GM21619 (cell line): ENCODE measurements around the gene PCDHB16.
"Not testable (repeated sequence)": the region's sequence is repeated elsewhere in the genome, so short reads cannot be mapped to it uniquely, and the experiment has no call there.

Experiments
- ATAC-seq: cut with Tn5 transposase; IDR thresholded peaks from one replicate; pipeline ENCODE4 v1.9.1; 2021; ENCODE audit not compliant: unreplicated experiment

PCDHB16 gene

DNA sequence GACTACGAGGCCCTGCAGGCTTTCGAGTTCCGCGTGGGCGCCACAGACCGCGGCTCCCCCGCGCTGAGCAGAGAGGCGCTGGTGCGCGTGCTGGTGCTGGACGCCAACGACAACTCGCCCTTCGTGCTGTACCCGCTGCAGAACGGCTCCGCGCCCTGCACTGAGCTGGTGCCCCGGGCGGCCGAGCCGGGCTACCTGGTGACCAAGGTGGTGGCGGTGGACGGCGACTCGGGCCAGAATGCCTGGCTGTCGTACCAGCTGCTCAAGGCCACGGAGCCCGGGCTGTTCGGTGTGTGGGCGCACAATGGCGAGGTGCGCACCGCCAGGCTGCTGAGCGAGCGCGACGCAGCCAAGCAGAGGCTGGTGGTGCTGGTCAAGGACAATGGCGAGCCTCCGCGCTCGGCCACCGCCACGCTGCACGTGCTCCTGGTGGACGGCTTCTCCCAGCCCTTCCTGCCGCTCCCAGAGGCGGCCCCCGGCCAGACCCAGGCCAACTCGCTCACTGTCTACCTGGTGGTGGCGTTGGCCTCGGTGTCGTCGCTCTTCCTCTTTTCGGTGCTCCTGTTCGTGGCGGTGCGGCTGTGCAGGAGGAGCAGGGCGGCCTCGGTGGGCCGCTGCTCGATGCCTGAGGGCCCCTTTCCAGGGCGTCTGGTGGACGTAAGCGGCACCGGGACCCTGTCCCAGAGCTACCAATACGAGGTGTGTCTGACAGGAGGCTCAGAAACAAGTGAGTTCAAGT is 2.1 kb downstream of the PCDHB16 start:
- ATAC-seq: not testable (repeated sequence)

DNA sequence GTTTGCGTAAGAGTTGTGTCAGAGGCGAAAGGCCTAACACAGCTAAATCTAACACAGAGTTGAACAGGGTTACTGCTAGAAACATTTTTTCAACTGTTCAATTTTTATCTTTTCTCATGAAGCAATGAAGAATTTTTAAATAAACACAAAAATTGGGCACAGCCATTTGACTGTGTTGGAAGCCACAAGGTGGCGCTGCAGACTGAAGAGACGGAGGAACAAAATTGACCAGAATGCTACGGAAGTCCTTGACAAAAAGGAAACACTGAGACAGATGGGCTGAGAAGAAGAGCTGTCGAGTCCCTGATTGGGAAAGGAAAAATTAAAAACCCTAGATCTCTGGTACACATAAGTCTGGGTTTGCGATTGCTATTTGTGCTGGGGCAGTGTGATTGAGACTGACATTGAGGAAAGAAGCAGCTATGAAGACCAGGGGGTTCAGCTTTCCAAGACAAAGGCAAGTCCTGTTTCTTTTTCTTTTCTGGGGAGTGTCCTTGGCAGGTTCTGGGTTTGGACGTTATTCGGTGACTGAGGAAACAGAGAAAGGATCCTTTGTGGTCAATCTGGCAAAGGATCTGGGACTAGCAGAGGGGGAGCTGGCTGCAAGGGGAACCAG is 4.8 kb downstream of the PCDHB16 start, which contains the start of gene PCDHB9:
Gene PCDHB9 (plus strand): TSS at position 265 of the 616 bp plus-strand sequence. CDS start 158 bp downstream, at position 423.
- ATAC-seq: no peak

DNA sequence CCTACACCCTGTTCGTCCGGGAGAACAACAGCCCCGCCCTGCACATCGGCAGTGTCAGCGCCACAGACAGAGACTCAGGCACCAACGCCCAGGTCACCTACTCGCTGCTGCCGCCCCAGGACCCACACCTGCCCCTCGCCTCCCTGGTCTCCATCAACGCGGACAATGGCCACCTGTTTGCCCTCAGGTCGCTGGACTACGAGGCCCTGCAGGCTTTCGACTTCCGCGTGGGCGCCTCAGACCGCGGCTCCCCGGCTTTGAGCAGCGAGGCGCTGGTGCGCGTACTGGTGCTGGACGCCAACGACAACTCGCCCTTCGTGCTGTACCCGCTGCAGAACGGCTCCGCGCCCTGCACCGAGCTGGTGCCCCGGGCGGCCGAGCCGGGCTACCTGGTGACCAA is 6.5 kb downstream of the PCDHB16 start:
- not testable (repeated sequence) for ATAC-seq

DNA sequence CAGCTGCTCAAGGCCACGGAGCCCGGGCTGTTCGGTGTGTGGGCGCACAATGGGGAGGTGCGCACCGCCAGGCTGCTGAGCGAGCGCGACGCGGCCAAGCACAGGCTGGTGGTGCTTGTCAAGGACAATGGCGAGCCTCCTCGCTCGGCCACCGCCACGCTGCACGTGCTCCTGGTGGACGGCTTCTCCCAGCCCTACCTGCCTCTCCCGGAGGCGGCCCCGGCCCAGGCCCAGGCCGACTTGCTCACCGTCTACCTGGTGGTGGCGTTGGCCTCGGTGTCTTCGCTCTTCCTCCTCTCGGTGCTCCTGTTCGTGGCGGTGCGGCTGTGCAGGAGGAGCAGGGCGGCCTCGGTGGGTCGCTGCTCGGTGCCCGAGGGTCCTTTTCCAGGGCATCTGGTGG is 6.9 kb downstream of the PCDHB16 start:
- not testable (repeated sequence) for ATAC-seq

DNA sequence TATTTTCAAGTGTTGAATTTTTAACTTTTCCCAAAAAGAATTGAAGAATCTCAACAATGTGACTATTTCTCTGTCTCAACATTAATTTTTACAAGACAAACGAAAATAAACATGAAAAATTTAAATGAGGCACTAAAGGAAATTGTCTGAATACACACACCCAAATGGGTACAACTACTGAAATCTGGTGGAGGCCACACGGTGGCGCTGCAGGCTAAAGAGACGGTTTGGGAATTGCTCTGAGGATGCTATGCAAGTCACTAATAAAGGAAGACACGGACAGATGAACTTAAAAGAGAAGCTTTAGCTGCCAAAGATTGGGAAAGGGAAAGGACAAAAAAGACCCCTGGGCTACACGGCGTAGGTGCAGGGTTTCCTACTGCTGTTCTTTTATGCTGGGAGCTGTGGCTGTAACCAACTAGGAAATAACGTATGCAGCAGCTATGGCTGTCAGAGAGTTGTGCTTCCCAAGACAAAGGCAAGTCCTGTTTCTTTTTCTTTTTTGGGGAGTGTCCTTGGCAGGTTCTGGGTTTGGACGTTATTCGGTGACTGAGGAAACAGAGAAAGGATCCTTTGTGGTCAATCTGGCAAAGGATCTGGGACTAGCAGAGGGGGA is 10.0 kb downstream of the PCDHB16 start, which contains the start of gene PCDHB10:
Gene PCDHB10 (plus strand): TSS at position 244 of the 616 bp plus-strand sequence. CDS start 200 bp downstream, at position 444.
- no peak for ATAC-seq

DNA sequence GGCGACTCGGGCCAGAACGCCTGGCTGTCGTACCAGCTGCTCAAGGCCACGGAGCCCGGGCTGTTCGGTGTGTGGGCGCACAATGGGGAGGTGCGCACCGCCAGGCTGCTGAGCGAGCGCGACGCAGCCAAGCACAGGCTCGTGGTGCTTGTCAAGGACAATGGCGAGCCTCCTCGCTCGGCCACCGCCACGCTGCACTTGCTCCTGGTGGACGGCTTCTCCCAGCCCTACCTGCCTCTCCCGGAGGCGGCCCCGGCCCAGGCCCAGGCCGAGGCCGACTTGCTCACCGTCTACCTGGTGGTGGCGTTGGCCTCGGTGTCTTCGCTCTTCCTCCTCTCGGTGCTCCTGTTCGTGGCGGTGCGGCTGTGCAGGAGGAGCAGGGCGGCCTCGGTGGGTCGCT is 12.1 kb downstream of the PCDHB16 start:
- ATAC-seq: not testable (repeated sequence)

DNA sequence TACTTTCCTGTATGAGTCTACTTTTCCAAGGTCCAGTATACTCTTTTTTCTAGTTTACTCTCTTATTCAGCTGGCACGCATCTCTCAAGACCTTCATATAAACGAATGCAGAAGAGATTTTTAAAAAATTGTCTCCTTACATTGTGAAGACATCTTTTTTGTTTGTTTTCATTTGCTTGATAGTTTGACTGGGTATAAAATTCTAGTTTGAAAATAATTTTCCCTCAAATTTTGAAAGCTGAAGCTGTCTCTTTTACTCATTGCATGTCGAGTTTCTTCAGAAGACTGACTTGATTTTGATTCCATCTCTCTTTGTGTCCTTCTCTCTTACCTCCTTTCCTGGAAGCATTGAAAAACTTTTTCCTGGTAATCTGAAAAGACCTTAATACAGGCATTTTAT is 14.2 kb downstream of the PCDHB16 start:
- ATAC-seq: no peak

DNA sequence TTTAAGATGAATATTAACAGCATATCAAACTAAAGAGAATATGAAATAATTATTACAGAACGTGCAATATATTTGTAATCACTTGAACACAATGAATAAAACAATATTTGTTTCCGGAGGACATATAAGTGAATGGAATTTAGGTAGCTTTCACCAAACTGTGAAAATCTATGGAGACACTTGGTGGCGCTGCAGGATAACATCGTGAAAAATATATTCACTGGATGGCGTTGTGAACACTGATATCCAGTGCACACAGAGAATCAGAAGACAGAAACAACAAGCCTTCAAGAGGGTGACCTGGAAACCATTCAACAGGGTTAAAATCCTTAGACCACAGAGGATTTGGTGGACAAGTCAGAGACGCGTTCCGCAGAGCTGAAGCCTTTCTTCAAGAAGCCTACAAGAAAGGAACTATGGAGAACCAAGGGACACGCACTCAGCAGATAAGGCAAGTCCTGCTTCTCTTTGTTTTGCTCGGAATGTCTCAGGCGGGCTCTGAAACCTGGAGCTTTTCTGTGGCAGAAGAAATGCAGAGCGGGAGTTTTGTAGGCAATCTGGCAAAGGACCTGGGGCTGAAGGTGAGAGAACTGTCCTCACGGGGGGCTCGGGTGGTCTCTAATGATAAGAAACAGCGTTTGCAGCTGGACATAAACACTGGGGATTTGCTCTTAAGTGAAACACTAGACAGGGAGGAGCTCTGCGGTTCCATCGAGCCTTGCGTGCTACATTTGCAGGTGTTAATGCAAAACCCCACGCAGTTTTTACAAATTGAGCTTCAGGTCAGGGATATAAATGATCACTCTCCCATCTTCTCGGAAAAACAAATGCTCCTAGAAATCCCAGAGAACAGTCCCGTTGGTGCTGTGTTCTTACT is 17.4 kb downstream of the PCDHB16 start, which contains the start of gene PCDHB11:
Gene PCDHB11 (plus strand): TSS at position 269 of the 877 bp plus-strand sequence. CDS start 148 bp downstream, at position 417.
- no peak for ATAC-seq

DNA sequence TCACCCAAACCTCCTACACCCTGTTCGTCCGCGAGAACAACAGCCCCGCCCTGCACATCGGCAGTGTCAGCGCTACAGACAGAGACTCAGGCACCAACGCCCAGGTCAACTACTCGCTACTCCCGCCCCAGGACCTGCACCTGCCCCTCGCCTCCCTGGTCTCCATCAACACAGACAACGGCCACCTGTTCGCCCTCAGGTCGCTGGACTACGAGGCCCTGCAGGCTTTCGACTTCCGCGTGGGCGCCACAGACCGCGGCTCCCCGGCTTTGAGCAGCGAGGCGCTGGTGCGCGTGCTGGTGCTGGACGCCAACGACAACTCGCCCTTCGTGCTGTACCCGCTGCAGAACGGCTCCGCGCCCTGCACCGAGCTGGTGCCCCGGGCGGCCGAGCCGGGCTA is 18.9 kb downstream of the PCDHB16 start:
- not testable (repeated sequence) for ATAC-seq

DNA sequence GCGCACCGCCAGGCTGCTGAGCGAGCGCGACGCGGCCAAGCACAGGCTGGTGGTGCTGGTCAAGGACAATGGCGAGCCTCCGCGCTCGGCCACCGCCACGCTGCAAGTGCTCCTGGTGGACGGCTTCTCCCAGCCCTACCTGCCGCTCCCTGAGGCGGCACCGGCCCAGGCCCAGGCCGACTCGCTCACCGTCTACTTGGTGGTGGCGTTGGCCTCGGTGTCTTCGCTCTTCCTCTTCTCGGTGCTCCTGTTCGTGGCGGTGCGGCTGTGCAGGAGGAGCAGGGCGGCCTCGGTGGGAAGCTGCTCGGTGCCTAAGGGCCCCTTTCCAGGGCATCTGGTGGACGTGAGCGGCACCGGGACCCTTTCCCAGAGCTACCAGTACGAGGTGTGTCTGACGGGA is 19.5 kb downstream of the PCDHB16 start:
- ATAC-seq: not testable (repeated sequence)

DNA sequence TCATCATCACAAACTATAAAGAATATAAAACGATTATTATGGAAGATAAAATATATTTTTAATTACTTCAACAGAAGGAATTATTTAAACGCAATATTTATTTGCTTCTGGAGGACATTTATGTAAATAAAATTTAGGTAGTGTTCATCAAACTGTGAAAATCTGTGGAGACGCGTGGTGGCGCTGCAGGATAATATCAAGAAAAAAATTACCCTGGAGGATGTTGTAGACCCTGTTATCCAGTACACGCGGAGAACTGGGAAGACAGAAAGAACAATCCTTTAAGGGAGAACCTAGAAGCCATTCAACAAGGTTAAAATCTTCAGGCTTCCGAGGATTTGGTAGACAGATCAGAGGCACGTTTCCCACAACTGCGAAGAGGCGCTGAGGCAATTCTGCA is 26.3 kb downstream of the PCDHB16 start, which contains the start of gene PCDHB12:
Gene PCDHB12 (plus strand): TSS at position 242 of the 400 bp plus-strand sequence. CDS start 189 bp downstream, outside the sequence.
- ATAC-seq: no peak

DNA sequence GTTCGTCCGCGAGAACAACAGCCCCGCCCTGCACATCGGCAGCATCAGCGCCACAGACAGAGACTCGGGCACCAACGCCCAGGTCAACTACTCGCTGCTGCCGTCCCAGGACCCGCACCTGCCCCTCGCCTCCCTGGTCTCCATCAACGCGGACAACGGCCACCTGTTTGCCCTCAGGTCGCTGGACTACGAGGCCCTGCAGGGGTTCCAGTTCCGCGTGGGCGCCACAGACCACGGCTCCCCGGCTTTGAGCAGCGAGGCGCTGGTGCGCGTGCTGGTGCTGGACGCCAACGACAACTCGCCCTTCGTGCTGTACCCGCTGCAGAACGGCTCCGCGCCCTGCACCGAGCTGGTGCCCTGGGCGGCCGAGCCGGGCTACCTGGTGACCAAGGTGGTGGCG is 28.1 kb downstream of the PCDHB16 start:
- not testable (repeated sequence) for ATAC-seq

DNA sequence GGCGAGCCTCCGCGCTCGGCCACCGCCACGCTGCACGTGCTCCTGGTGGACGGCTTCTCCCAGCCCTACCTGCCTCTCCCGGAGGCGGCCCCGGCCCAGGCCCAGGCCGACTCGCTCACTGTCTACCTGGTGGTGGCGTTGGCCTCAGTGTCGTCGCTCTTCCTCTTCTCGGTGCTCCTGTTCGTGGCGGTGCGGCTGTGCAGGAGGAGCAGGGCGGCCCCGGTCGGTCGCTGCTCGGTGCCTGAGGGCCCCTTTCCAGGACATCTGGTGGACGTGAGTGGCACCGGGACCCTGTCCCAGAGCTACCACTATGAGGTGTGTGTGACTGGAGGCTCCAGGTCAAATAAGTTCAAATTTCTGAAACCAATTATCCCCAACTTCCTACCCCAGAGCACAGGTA is 28.7 kb downstream of the PCDHB16 start:
- not testable (repeated sequence) for ATAC-seq

DNA sequence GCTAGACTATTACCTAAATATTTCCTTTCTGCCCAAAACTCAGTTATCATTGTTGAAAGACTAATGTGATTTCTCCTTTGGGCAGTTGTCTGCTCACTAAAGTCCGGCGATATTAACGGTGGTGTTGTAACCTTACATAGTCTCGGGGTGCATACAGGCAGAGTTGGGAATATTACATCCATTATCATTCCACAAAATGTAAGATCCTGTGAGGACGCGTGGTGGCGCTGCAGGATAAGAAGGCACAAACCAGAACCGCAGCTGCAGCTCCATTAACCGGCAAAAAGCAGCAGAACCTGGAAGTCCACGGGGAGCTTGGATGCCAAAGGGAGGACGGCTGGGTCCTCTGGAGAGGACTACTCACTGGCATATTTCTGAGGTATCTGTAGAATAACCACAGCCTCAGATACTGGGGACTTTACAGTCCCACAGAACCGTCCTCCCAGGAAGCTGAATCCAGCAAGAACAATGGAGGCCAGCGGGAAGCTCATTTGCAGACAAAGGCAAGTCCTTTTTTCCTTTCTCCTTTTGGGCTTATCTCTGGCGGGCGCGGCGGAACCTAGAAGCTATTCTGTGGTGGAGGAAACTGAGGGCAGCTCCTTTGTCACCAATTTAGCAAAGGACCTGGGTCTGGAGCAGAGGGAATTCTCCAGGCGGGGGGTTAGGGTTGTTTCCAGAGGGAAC is 31.6 kb downstream of the PCDHB16 start, which contains the start of gene PCDHB13:
Gene PCDHB13 (plus strand): TSS at position 264 of the 684 bp plus-strand sequence. CDS start 205 bp downstream, at position 469.
- ATAC-seq: not testable (repeated sequence)

DNA sequence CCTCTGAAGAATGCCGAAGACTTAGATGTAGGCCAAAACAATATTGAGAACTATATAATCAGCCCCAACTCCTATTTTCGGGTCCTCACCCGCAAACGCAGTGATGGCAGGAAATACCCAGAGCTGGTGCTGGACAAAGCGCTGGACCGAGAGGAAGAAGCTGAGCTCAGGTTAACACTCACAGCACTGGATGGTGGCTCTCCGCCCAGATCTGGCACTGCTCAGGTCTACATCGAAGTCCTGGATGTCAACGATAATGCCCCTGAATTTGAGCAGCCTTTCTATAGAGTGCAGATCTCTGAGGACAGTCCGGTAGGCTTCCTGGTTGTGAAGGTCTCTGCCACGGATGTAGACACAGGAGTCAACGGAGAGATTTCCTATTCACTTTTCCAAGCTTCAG is 32.4 kb downstream of the PCDHB16 start:
- not testable (repeated sequence) for ATAC-seq

DNA sequence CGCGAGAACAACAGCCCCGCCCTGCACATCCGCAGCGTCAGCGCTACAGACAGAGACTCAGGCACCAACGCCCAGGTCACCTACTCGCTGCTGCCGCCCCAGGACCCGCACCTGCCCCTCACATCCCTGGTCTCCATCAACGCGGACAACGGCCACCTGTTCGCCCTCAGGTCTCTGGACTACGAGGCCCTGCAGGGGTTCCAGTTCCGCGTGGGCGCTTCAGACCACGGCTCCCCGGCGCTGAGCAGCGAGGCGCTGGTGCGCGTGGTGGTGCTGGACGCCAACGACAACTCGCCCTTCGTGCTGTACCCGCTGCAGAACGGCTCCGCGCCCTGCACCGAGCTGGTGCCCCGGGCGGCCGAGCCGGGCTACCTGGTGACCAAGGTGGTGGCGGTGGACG is 33.3 kb downstream of the PCDHB16 start:
- ATAC-seq: not testable (repeated sequence)

DNA sequence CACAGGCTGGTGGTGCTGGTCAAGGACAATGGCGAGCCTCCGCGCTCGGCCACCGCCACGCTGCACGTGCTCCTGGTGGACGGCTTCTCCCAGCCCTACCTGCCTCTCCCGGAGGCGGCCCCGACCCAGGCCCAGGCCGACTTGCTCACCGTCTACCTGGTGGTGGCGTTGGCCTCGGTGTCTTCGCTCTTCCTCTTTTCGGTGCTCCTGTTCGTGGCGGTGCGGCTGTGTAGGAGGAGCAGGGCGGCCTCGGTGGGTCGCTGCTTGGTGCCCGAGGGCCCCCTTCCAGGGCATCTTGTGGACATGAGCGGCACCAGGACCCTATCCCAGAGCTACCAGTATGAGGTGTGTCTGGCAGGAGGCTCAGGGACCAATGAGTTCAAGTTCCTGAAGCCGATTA is 33.8 kb downstream of the PCDHB16 start:
- ATAC-seq: not testable (repeated sequence)

DNA sequence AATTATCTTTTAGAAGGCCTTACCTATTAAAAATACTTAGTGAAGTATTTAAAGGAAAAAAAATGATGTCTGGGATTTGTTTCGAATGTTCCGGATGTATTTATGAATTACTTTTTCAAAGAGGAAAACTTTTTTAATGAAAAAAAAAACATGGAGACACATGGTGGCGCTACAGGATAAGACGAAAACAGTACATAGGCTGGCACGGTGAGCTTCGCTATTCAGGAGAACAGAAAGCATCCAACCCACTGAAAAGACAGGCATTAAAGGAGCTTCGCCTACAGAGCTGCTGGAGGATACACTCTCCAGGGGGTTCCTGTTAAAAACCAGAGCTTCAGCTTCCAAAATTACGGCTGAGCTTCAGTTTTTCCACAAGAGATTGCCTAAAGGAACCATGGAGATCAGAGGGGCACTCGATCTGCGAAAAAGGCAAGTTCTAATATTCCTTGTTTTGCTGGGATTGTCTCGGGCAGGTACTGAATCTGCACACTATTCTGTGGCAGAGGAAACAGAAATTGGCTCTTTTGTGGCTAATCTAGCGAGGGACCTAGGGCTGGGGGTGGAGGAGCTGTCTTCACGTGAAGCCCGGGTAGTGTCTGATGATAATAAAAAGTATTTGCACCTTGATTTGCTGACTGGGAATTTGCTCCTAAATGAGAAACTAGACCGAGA is 41.1 kb downstream of the PCDHB16 start, which contains the start of gene PCDHB14:
Gene PCDHB14 (plus strand): TSS at position 232 of the 672 bp plus-strand sequence. CDS start 163 bp downstream, at position 395.
- no peak for ATAC-seq

DNA sequence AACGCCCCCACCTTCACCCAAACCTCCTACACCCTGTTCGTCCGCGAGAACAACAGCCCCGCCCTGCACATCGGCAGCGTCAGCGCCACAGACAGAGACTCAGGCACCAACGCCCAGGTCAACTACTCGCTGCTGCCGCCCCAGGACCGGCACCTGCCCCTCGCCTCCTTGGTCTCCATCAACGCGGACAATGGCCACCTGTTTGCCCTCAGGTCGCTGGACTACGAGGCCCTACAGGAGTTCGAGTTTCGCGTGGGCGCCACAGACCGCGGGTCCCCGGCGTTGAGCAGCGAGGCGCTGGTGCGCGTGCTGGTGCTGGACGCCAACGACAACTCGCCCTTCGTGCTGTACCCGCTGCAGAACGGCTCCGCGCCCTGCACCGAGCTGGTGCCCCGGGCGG is 42.7 kb downstream of the PCDHB16 start:
- not testable (repeated sequence) for ATAC-seq
